Cardiac fibroblast (primary cell): ENCODE results near the gene P2RX1.

Source experiments
- DNase-seq, 2 donors: peaks; one replicate each; pipeline versions ENCODE4 v3.0.0 to v3.0.0-alpha.2; 2010; ENCODE audit warnings: low read depth in 2 of 2
- H3K4me3 ChIP-seq, 2 donors: replicated peaks in 1 of 2; 1 replicate in 1 of 2; 2 replicates in 1 of 2; pipeline ENCODE4 v1.5.1; 2011; ENCODE audit warnings: low read depth in 2 of 2, low read length in 2 of 2, mild to moderate bottlenecking in 2 of 2, moderate library complexity in 1 of 2
- CTCF ChIP-seq: IDR thresholded peaks from one replicate; pipeline ENCODE4 v1.5.1; 2011; ENCODE audit warnings: low read depth, mild to moderate bottlenecking, low read length, inconsistent platforms

The P2RX1 gene

GRCh38 chr17:3912827-3913226, 3.4 kb downstream of the P2RX1 start:
- no peak for TF ChIP-seq CTCF
- H3K4me3 ChIP-seq = no peak overlapping the region
- DNase-seq = no peak

GRCh38 chr17:3911271-3912053, 4.8 kb downstream of the P2RX1 start:
- no peak for TF ChIP-seq CTCF
- no peak for DNase-seq
- no peak overlapping the region for H3K4me3 ChIP-seq

GRCh38 chr17:3910420-3911270, 5.6 kb downstream of the P2RX1 start:
- no peak overlapping the region for H3K4me3 ChIP-seq
- TF ChIP-seq CTCF = no peak
- no peak for DNase-seq

GRCh38 chr17:3909257-3909656, 7.0 kb downstream of the P2RX1 start:
- no peak for DNase-seq
- no peak overlapping the region for H3K4me3 ChIP-seq
- TF ChIP-seq CTCF = no peak

- no peak overlapping the region for H3K4me3 ChIP-seq
- no peak for TF ChIP-seq CTCF
- DNase-seq = no peak
These were observed 8.6 kb downstream of the P2RX1 start for GRCh38 chr17:3907483-3908216.

GRCh38 chr17:3906881-3907280, 9.4 kb downstream of the P2RX1 start:
- no peak overlapping the region for H3K4me3 ChIP-seq
- TF ChIP-seq CTCF = no peak
- no peak for DNase-seq
